H54 (cell line): ENCODE data around the gene SLC26A6.

Source experiments
- DNase-seq: peaks from one replicate; pipeline ENCODE4 v3.0.0; 2011; ENCODE audit warnings: low spot score, mixed read lengths; ENCODE audit not compliant: insufficient read length
- FAIRE-seq: peaks from 3 replicates; lab custom pipeline; 2011; peaks lifted over from hg19 to GRCh38; lab: Jason Lieb, UNC
- POLR2A ChIP-seq: IDR thresholded peaks from 2 replicates; pipeline ENCODE4 v1.6.1; 2011; ENCODE audit warnings: low read depth, mild to moderate bottlenecking, low read length

The SLC26A6 gene, protein sequence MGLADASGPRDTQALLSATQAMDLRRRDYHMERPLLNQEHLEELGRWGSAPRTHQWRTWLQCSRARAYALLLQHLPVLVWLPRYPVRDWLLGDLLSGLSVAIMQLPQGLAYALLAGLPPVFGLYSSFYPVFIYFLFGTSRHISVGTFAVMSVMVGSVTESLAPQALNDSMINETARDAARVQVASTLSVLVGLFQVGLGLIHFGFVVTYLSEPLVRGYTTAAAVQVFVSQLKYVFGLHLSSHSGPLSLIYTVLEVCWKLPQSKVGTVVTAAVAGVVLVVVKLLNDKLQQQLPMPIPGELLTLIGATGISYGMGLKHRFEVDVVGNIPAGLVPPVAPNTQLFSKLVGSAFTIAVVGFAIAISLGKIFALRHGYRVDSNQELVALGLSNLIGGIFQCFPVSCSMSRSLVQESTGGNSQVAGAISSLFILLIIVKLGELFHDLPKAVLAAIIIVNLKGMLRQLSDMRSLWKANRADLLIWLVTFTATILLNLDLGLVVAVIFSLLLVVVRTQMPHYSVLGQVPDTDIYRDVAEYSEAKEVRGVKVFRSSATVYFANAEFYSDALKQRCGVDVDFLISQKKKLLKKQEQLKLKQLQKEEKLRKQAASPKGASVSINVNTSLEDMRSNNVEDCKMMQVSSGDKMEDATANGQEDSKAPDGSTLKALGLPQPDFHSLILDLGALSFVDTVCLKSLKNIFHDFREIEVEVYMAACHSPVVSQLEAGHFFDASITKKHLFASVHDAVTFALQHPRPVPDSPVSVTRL

DNA sequence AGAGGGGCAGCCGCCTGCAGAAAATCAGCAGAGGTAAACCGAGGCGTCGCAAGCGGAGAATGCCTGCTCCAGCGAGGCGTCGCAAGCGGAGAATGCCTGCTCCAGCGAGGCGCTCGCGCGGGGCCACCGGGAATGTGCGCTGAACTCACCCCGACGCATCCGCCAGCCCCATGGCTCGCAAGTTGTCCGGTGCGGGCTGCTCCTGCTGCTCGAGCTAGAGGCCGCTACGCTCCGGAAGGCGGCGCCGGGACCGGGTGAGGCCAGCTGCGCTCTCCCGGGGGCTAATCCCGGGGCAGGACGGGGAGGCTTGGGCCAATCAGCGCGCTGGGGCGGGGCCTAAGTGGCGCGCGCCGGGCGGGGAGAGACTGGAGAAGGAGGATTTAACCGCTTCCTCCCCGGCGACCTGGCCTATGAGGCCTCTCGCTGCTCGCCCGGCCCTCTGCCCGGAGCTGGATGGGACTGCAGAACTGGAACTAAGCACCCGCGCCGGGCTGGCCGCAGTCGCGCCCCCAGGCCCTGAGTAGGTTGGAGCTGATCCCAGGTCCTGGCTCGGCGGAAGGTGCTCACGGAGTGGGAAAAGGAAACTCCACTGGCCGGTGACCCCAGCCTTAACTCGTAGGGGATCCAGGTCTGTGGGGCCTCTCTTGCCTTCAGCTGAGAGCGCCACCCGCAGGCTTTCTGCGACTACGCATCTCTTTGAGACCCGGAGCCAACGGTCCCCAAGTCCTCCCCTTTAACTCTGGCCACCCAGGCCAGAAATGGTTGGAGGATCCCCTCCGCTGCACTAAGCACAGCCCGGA is at the start of gene SLC26A6:
Gene SLC26A6 (minus strand): TSS at position 240 of the 800 bp plus-strand sequence. CDS start 68 bp downstream, at position 172.
- FAIRE-seq (no peak), DNase-seq (peak; percentile 99)
- TF ChIP-seq POLR2A = peak; percentile 78

DNA sequence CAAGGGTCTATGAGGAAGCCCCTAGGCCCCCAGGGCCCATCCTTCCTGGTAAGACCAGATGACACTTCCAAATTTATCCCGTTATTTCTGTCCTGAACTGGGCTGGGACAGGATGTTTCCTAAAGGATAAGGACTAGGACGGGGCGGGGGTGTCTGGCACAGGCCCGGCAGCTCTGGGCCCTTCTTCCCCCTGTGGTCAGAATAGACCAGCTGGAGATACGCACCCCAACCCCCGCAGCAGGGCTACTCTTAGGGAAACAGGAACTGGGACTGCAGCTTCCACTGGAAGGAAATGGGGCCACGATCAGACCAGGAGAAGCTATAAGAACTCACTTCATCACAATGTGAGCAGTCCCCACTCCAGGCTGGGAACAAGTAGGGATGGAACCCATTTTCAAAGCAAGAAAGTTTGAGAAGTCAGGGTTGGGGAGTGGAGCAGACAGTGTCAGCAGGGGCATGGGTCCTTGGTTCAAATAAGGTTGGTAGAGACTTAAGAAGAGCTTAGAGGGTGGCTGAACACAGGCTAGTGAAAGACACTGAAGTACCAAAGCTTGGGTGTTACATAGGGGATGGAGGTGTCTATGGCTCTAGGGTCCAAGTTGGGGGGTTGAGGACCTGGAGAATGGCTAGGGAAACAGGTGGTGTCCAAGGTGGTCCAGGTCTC is 49.4 kb upstream of the SLC26A6 start:
- FAIRE-seq (no peak), DNase-seq (no peak)
- TF ChIP-seq POLR2A = no peak

DNA sequence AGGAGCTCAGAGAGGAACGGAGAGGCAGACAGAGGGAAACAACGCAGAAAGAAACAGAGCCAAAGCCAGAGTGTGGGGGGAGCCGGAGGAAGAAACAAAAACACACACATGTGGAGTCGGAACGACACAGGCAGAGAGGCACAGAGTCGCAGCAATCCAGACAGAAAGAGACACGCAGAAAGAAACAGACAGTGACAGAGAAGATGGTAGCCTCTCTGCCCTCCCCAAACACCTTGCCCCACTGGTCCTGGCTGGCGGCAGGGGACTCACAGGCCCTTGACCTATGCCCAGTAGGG is 48.7 kb upstream of the SLC26A6 start:
- no peak for FAIRE-seq
- DNase-seq = no peak
- no peak for TF ChIP-seq POLR2A

DNA sequence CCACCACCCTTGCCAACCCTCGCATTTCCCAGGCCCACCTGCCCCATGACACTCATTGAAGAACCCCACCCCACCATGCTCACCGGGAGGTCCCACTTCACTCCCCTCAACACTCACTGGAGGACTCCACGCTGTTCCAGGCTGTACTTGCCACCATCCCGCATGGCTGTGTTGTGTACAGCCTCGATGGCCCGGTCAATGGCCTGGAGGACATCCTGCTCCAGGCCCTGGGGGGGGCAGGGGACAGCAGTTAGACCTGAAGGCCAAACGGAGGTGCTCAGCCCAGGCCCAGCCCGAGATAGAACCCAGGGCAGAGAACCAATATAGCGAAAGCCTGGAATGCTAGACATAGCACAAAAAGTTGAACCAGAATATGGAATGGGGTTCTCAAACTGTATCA is 47.5 kb upstream of the SLC26A6 start:
- no peak for TF ChIP-seq POLR2A
- FAIRE-seq (no peak), DNase-seq (no peak)

DNA sequence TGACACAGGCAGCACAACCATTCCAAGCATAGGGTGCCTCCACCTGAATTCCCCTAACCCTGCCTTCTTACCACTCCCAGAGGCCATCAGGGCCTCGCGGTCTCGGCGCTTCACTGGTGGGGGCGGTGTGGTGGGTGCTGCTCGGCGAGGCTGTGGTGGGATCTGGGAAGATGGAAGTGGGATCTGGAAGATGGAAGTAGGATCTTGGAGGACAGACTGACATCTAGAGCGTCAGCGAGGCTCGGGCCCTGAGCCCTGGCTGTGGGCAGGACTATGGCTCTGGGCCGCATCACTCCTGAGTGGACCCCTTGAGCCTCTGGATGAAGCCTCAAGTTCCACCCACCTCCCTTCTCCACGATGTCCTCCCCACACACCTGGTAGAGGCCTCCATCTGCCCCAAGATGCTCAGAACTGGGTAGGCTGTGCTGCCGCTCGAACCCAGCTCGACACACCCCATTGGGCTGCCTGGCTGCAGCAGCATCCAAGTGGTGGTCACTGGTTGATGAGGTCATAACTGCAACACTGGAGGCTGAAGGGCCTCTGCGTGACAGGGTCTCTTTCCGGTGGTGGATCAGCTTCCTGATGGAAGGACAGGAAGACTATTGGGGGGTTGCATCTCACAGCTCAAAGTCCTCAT is 46.8 kb upstream of the SLC26A6 start:
- TF ChIP-seq POLR2A = no peak

DNA sequence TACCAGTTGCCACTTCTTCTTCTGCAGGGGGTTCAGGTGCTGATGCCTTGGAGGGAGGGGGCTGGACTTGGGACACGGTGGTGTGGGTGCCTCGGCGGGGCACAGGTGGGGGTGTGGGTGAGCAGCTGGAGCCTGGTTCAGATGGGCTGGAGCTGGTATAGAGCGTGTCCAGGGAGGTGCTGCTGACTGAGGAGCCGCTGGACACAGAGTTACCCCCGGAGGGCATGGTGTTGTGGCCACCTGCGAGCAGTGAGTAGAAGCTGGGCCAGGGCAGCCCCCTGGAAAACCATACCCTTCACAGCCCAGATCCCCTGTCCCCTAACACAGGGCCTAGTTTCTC is 46.2 kb upstream of the SLC26A6 start:
- TF ChIP-seq POLR2A = no peak
- FAIRE-seq (no peak), DNase-seq (no peak)

More for the DNA sequence above, 46.8 kb upstream of the SLC26A6 start:
- FAIRE-seq (no peak), DNase-seq (no peak)

DNA sequence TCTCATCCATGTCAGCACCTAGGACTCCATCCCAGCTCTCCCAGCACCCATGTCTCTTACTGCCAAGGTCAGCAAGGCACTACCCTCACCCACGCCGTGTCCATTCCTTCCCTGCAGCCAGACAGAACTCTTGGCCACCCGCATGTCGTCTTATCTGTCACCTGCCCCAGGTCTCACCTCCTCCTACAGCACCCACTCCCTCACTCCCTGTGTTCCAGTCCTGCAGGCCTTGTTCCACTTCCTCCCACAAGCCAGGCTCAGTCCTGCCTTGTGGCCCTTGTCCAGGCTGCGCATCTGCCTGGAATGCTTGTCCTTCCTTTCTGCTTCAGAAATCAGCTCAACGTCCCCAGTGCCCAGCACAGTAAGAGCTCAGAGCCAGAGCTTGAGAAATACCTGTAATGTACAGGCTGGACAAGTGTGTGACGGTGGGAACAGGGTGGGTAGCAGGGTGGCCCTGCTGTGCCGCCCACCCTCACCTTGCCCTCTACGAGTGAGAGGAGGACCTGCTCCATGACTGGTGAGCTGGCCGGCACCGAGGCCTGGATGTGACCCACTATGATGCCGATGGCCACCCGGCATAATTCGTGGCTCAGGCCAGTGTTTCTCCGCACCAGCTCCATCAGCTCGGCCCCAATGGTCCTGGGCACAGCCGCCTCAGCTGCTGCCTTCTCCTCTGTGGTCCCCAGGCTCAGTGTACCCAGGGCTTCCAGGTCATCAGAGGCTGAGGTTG is 45.7 kb upstream of the SLC26A6 start:
- DNase-seq (no peak), FAIRE-seq (no peak)
- TF ChIP-seq POLR2A = no peak

DNA sequence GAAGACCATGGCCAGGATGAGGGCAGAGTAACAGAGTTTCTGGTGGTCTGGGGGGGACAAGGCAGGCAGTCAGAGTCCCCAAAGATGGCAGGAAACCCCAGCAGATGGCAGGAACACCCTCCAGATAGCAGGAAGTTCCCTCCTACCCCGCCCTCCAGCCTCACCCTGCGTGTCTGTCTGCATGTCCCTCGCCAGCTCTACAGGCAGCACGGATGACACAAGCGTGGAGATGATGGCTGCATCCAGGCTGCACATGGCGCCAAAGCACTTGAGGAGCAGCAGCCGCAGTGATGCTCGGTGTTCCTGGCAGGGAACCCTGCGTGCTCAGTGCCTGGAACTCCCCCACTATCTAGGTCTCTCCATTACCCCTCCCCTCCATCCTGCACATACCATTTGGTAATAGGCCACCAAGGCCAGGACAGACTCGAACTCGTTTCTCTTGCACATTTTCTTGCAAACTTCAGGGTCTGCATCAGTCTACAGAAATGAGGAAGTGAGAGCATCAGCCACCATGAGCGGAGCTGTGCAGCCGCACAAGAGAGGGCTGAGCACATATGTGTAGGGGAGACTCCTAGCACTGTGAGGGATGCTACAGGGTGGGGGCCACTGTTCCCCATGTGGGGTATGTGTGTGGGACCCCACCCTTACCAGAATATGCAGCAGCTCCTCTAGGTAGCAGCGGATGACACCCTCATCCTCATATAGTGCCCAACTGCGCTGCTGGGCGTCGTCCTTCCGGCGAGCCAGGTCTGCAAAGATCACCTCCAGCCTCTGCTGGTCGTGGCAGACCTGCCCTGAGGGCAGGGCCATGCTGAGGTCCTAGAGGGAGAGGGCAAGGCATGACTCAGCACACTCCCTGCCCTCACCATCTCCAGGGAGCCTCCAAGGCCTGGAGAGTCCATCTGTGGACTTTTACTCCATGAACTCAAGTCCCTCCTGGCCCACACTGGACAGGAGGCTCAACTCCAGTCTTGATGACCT is 44.4 kb upstream of the SLC26A6 start:
- DNase-seq (no peak), FAIRE-seq (no peak)
- no peak for TF ChIP-seq POLR2A

DNA sequence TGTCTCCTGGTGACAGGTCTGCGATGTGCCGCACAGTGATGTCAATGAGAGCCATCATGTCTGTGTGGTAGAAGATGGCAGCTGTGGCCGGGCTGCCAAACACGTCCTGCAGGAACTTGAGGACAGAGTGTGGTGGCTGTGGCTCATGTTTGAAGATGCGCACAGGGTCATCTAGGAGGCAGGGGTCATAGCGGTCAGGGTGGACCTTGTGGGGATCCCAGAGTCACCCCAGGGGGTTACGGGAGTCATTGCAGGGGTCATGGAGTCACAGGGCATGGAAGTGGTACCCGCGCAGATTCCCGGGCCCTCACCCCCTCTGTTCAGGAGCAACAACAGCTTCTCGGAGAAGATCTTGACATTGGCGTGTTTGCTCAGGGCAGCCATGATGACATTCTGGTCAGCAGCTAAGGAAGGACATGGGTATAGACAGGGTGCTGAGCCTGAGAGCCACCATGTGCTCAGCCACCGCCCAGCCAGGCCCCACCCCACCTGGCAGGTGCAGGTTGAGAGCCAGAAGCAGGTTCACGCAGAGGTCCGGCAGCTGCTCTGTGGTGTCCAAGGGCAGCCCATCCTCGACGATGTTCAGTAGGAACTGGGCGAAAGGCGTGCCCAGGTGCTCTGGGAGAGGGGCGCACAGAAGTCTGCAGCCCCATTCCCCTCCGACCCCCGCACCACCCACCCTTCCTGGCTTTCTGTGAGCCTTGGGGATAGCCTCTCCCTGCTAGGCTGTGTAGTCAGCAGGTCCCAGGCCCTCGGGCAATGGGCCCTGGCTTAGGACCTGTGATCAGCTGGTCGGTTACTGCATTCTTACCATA is 43.5 kb upstream of the SLC26A6 start:
- DNase-seq = no peak
- no peak for FAIRE-seq
- no peak for TF ChIP-seq POLR2A

DNA sequence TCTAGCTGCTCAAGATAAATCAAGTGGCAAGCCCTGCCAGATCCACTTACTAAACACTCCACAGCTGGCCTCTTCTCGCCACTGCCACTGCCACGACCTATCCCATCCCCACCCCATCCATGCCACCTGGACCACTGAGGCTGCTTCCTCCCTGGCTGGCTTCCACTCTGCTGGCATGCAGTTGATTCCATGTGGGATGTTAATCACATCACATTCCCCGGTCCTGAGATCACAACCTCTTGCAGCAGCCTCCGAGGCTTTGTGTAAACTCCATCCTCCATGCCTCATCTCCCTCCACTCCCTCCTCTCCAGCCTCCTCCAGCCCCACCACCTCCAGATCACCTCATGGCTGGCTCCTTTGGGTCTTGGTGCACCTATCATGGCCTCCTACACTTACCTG is 42.8 kb upstream of the SLC26A6 start:
- no peak for DNase-seq
- TF ChIP-seq POLR2A = no peak
- no peak for FAIRE-seq

DNA sequence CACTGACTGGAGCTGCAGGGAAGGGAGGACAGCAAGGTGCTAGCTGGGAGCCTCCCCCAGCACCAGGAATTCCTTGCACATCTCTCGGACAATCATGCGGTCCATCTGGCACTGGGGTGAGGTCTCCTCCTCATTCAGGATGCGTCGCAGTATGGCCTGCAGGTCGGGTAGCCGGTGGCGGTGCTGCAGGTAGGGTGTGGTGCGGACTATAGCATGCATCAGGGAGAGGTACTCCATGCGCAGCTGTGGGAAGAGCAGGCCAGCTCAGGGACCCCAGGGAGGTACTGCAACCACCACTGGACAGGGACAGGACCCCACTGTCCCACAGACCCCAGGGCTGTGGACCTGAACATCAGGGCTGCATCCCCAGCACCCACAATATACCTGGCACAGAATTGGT is 39.2 kb upstream of the SLC26A6 start:
- DNase-seq = no peak
- no peak for TF ChIP-seq POLR2A
- no peak for FAIRE-seq
